Activated CD8-positive, alpha-beta T cell treated with anti-CD3 and anti-CD28 coated beads for 36 hours (primary cell): ENCODE measurements around the gene ABCB8. TPM values are rescaled to one million over a fixed set of nuclear protein-coding genes. Genes with fewer than 3 reads are reported as not detected.

Source experiments
- ATAC-seq: fragments of 200-7000 bp; cut with Tn5 transposase; one replicate; pipeline ENCODE4 v1.10.0; 2021; ENCODE audit warnings: mild to moderate bottlenecking, moderate library complexity
- CTCF ChIA-PET: fragments of 350-600 bp; sonication (Branson Sonifier 250); formaldehyde crosslinking; loops from one replicate; lab custom pipeline; 2021; ENCODE audit warnings: antibody characterized with exemption; lab: Charles Lee
- POLR2A ChIA-PET: fragments of 350-600 bp; sonication (Branson Sonifier 250); formaldehyde crosslinking; loops from one replicate; lab custom pipeline; 2021; ENCODE audit warnings: antibody characterized with exemption; lab: Charles Lee
- DNase-seq: peaks from one replicate; pipeline ENCODE4 v3.0.0-alpha.2; 2020
- H3K27ac Mint-ChIP-seq: one replicate; pipeline ENCODE4 v1.8.0; 2021; ENCODE audit warnings: mild to moderate bottlenecking, mixed read lengths
- H3K27me3 Mint-ChIP-seq: one replicate; pipeline ENCODE4 v1.8.0; 2021; ENCODE audit warnings: mixed read lengths
- H3K36me3 Mint-ChIP-seq: one replicate; pipeline ENCODE4 v1.8.0; 2021; ENCODE audit warnings: low read depth, mixed read lengths
- H3K4me1 Mint-ChIP-seq: one replicate; pipeline ENCODE4 v1.8.0; 2021; ENCODE audit warnings: low read depth, mixed read lengths
- H3K4me3 Mint-ChIP-seq: one replicate; pipeline ENCODE4 v1.8.0; 2021; ENCODE audit warnings: mild to moderate bottlenecking, moderate library complexity, mixed read lengths
- H3K9me3 Mint-ChIP-seq: one replicate; pipeline ENCODE4 v1.8.0; 2021; ENCODE audit warnings: mixed read lengths
- CTCF ChIP-seq: fragments of 200-600 bp; IDR thresholded peaks from one replicate; pipeline ENCODE4 v1.8.0; 2022; ENCODE audit warnings: antibody characterized with exemption, mild to moderate bottlenecking
- intact Hi-C: fragments of 100-400 bp; cut with micrococcal nuclease; formaldehyde crosslinking; loops from one replicate; pipeline ENCODE4 v1.10.0; 2022
- total RNA-seq, 2 experiments: library from RNA; stranded (reverse); gene quantifications; one replicate each; pipeline ENCODE4 v1.2.3, GENCODE V29; 2021

ABCB8 gene
- total RNA-seq, 2 experiments from 2014 or later, result 41.4 to 47.5 TPM

- no peak for DNase-seq
- no peak for TF ChIP-seq CTCF
- no peak overlapping the region for H3K4me3 Mint-ChIP-seq
- ChIA-PET POLR2A (interaction anchor here (1.7 kb wide), 1 partner anchor 10 kb away, joined by 4 read pairs; no protein-coding TSS in a partner anchor), CTCF (interaction anchor here (1.1 kb wide), 1 partner anchor 20 kb away, joined by 3 read pairs; no protein-coding TSS in a partner anchor)
- peaks cover 18% of the 10 kb centered on the region for H3K4me1 Mint-ChIP-seq
- intact Hi-C loops, result no loop called here
- H3K36me3 Mint-ChIP-seq, result peaks cover 20% of the 10 kb centered on the region
- no peak for ATAC-seq
- no peak overlapping the region for H3K27ac Mint-ChIP-seq
- no peaks in the 10 kb centered on the region for H3K27me3 Mint-ChIP-seq
- H3K9me3 Mint-ChIP-seq, result no peaks in the 10 kb centered on the region
Measured at GRCh38 chr7:151075662-151075971, 47.4 kb downstream of the ABCB8 start.

- intact Hi-C loops, result no loop called here
- DNase-seq, result no peak
- Mint-ChIP-seq H3K36me3 (peaks cover 22% of the 10 kb centered on the region), H3K9me3 (no peaks in the 10 kb centered on the region), H3K27me3 (no peaks in the 10 kb centered on the region), H3K4me3 (no peak overlapping the region), H3K4me1 (peaks cover 18% of the 10 kb centered on the region), H3K27ac (no peak overlapping the region)
- no peak for TF ChIP-seq CTCF
- ATAC-seq, result no peak
- POLR2A ChIA-PET, result interaction anchor here (1.1 to 2.1 kb wide), 3 partner anchors 8 to 25 kb away, joined by 3 to 7 read pairs (median 4); no protein-coding TSS in a partner anchor
- CTCF ChIA-PET, result interaction anchor here (1.0 to 1.2 kb wide), 4 partner anchors 16 to 35 kb away, joined by 3 read pairs; no protein-coding TSS in a partner anchor
Measured at GRCh38 chr7:151075978-151076426, 47.8 kb downstream of the ABCB8 start.

- intact Hi-C loops, result no loop called here
- no peaks in the 10 kb centered on the region for H3K9me3 Mint-ChIP-seq
- peaks cover 23% of the 10 kb centered on the region for H3K36me3 Mint-ChIP-seq
- no peaks in the 10 kb centered on the region for H3K27me3 Mint-ChIP-seq
- peaks cover 21% of the 10 kb centered on the region for H3K4me1 Mint-ChIP-seq
- no peak for DNase-seq
- peak; percentile 50 for TF ChIP-seq CTCF
- ATAC-seq, result no peak
- ChIA-PET CTCF (interaction anchor here (1.0 to 1.3 kb wide), 6 partner anchors 10 to 67 kb away, joined by 3 to 5 read pairs (median 3); no protein-coding TSS in a partner anchor), POLR2A (interaction anchor here (0.5 to 2.1 kb wide), 6 partner anchors 8 to 26 kb away, joined by 3 to 7 read pairs (median 3); no protein-coding TSS in a partner anchor)
- no peak overlapping the region for H3K27ac Mint-ChIP-seq
- H3K4me3 Mint-ChIP-seq, result no peak overlapping the region
Measured at GRCh38 chr7:151076863-151077704, 48.8 kb downstream of the ABCB8 start.

GRCh38 chr7:151077705-151078232, 49.5 kb downstream of the ABCB8 start:
- peak overlapping the region; percentile 53 for H3K27ac Mint-ChIP-seq
- POLR2A ChIA-PET, result interaction anchor here (0.5 to 2.1 kb wide), 6 partner anchors 10 to 19 kb away, joined by 3 to 8 read pairs (median 4); partner anchors contain the start of gene SLC4A2
- H3K9me3 Mint-ChIP-seq, result no peaks in the 10 kb centered on the region
- H3K4me3 Mint-ChIP-seq, result peak overlapping the region; percentile 18
- CTCF ChIA-PET, result interaction anchor here (1.1 to 1.3 kb wide), 3 partner anchors 10 to 67 kb away, joined by 3 to 5 read pairs (median 3); no protein-coding TSS in a partner anchor
- H3K36me3 Mint-ChIP-seq, result peaks cover 23% of the 10 kb centered on the region
- intact Hi-C loops, result no loop called here
- no peaks in the 10 kb centered on the region for H3K27me3 Mint-ChIP-seq
- TF ChIP-seq CTCF, result no peak
- H3K4me1 Mint-ChIP-seq, result peaks cover 26% of the 10 kb centered on the region
- no peak for DNase-seq
- no peak for ATAC-seq
